Neuronal stem cell (in vitro differentiated cells): ENCODE data around the gene CRYBA2.
A peak's percentile ranks its signal among the peaks of the same experiment; 100 is the strongest.

ENCODE experiments used
- DNase-seq: peaks from one replicate; pipeline ENCODE4 v3.0.0-alpha.2; 2013; ENCODE audit warnings: low spot score
- H2AFZ ChIP-seq: one replicate; pipeline ENCODE4 v1.6.1; 2013; ENCODE audit warnings: mild to moderate bottlenecking, low read length, inconsistent platforms
- H2AK5ac ChIP-seq: 2 replicates; pipeline ENCODE4 v1.6.1; 2013; ENCODE audit warnings: low read depth, mild to moderate bottlenecking, inconsistent platforms, low read length, moderate library complexity, mixed read lengths
- H2BK120ac ChIP-seq: 2 replicates; pipeline ENCODE4 v1.6.1; 2013; ENCODE audit warnings: low read depth, mild to moderate bottlenecking, inconsistent platforms, low read length, moderate library complexity, mixed read lengths
- H2BK12ac ChIP-seq: one replicate; pipeline ENCODE4 v1.6.1; 2013; ENCODE audit warnings: low read length, inconsistent platforms
- H2BK15ac ChIP-seq: 2 replicates; pipeline ENCODE4 v1.6.1; 2013; ENCODE audit warnings: mild to moderate bottlenecking, low read length, inconsistent platforms, mixed read lengths
- H2BK5ac ChIP-seq: one replicate; pipeline ENCODE4 v1.6.1; 2013; ENCODE audit warnings: inconsistent platforms, mild to moderate bottlenecking, low read length, moderate library complexity
- H3K14ac ChIP-seq: one replicate; pipeline ENCODE4 v1.6.1; 2013; ENCODE audit warnings: low read length, inconsistent platforms
- H3K18ac ChIP-seq: 2 replicates; pipeline ENCODE4 v1.6.1; 2013; ENCODE audit warnings: low read length, inconsistent platforms
- H3K23ac ChIP-seq: 2 replicates; pipeline ENCODE4 v1.6.1; 2013; ENCODE audit warnings: low read depth, mild to moderate bottlenecking, mixed read lengths, low read length, inconsistent platforms; ENCODE audit not compliant: poor library complexity
- H3K27ac ChIP-seq: replicated peaks from 3 replicates; pipeline ENCODE4 v1.5.1; 2013; ENCODE audit warnings: low read length, inconsistent platforms
- H3K27me3 ChIP-seq, 3 experiments: 2 replicates each; pipeline ENCODE4 v1.6.1; 2013; ENCODE audit warnings: low read length in 3 of 3, mild to moderate bottlenecking in 2 of 3, inconsistent platforms in 1 of 3, low read depth in 1 of 3, mixed read lengths in 1 of 3, moderate library complexity in 1 of 3; ENCODE audit not compliant: control insufficient read depth in 3 of 3, insufficient read depth in 3 of 3
- H3K36me3 ChIP-seq, 2 donors: replicated peaks in 1 of 2; 2 replicates each; pipeline ENCODE4 v1.6.1; 2013; ENCODE audit warnings: low read length in 2 of 2; ENCODE audit not compliant: control insufficient read depth in 2 of 2, insufficient read depth in 2 of 2
- H3K4ac ChIP-seq: 2 replicates; pipeline ENCODE4 v1.6.1; 2013; ENCODE audit warnings: inconsistent platforms, mild to moderate bottlenecking, low read length, moderate library complexity
- H3K4me1 ChIP-seq, 2 donors: 1 replicate in 1 of 2; 2 replicates in 1 of 2; pipeline ENCODE4 v1.6.1; 2013; ENCODE audit warnings: low read length in 2 of 2, low read depth in 1 of 2; ENCODE audit not compliant: control insufficient read depth in 2 of 2, insufficient read depth in 1 of 2
- H3K4me2 ChIP-seq: one replicate; pipeline ENCODE4 v1.6.1; 2013; ENCODE audit warnings: mild to moderate bottlenecking, low read length, inconsistent platforms; ENCODE audit not compliant: insufficient read depth, poor library complexity, severe bottlenecking
- H3K4me3 ChIP-seq, 2 donors: 2 replicates each; pipeline ENCODE4 v1.5.1; 2013; ENCODE audit warnings: low read length in 2 of 2, mild to moderate bottlenecking in 2 of 2, inconsistent platforms in 1 of 2, moderate library complexity in 1 of 2
- H3K79me1 ChIP-seq: one replicate; pipeline ENCODE4 v1.6.1; 2013; ENCODE audit warnings: low read depth, mild to moderate bottlenecking, inconsistent platforms, low read length, moderate library complexity
- H3K9ac ChIP-seq: one replicate; pipeline ENCODE4 v1.6.1; 2013; ENCODE audit warnings: mild to moderate bottlenecking, low read depth, low read length, inconsistent platforms; ENCODE audit not compliant: poor library complexity
- H3K9me3 ChIP-seq, 2 donors: replicated peaks in 1 of 2; 2 replicates each; pipeline versions ENCODE3 to v1.6.1; 2013; ENCODE audit warnings: low read length in 2 of 2, mild to moderate bottlenecking in 2 of 2, inconsistent platforms in 1 of 2, low read depth in 1 of 2, mixed read lengths in 1 of 2, moderate library complexity in 1 of 2; ENCODE audit not compliant: control insufficient read depth in 2 of 2, insufficient read depth in 1 of 2
- H4K8ac ChIP-seq: one replicate; pipeline ENCODE4 v1.6.1; 2013; ENCODE audit warnings: low read depth, mild to moderate bottlenecking, inconsistent platforms, low read length, moderate library complexity
- H4K91ac ChIP-seq: one replicate; pipeline ENCODE4 v1.6.1; 2013; ENCODE audit warnings: low read length, low read depth, mild to moderate bottlenecking, inconsistent platforms; ENCODE audit not compliant: poor library complexity
- WGBS, 2 donors: extraction: QIAGEN DNeasy Blood & Tissue Kit; methylation state at CpG; one replicate each; pipeline ENCODE4 v1.1.7; 2013; ENCODE audit warnings: missing lambda C conversion rate in 2 of 2, mixed read lengths in 1 of 2; ENCODE audit not compliant: insufficient read length in 2 of 2, insufficient replicate concordance in 1 of 2; ENCODE audit errors: extremely low coverage in 2 of 2; 5-methylcytosine and 5-hydroxymethylcytosine counted together

Gene CRYBA2

DNA sequence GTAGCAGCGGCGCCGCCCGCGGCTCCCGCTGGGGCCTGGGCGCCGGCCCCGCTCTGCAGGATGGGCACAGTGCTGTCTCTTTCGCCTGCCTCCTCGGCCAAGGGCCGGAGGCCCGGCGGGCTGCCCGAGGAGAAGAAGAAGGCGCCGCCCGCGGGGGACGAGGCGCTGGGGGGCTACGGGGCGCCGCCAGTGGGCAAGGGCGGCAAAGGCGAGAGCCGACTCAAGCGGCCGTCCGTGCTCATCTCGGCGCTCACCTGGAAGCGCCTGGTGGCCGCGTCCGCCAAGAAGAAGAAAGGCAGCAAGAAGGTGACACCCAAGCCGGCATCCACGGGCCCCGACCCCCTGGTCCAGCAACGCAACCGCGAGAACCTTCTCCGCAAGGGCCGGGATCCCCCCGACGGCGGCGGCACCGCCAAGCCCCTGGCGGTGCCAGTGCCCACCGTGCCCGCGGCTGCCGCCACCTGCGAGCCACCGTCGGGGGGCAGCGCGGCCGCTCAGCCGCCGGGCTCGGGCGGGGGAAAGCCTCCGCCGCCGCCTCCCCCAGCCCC lies 33.4 kb downstream of the CRYBA2 start:
- Histone ChIP-seq H2AK5ac (no peak overlapping the region), H3K14ac (no peak overlapping the region), H3K79me1 (no peaks in the 10 kb centered on the region), H3K18ac (no peak overlapping the region), H2BK15ac (no peak overlapping the region), H3K4me2 (peak overlapping the region; percentile 89), H4K8ac (no peak overlapping the region), H4K91ac (no peak overlapping the region), H2BK5ac (no peak overlapping the region), H3K4me1 (peaks cover 15 to 21% of the 10 kb centered on the region in 2 donors), H3K9ac (no peak overlapping the region), H2BK120ac (no peak overlapping the region), H3K27ac (no peak overlapping the region), H3K27me3 (peaks cover 18 to 72% (median 63%) of the 10 kb centered on the region in 3 experiments), H3K23ac (no peak overlapping the region), H3K36me3 (no peaks in the 10 kb centered on the region), H3K9me3 (peaks cover 0 to 2% of the 10 kb centered on the region in 2 donors), H3K4me3 (peak overlapping the region; percentile 70 to 74), H2AFZ (peak overlapping the region; percentile 99), H2BK12ac (no peak overlapping the region), H3K4ac (no peak overlapping the region)
- WGBS, 2 donors: no CpG with 5 or more reads among the region's 67 CpGs
- no peak for DNase-seq

DNA sequence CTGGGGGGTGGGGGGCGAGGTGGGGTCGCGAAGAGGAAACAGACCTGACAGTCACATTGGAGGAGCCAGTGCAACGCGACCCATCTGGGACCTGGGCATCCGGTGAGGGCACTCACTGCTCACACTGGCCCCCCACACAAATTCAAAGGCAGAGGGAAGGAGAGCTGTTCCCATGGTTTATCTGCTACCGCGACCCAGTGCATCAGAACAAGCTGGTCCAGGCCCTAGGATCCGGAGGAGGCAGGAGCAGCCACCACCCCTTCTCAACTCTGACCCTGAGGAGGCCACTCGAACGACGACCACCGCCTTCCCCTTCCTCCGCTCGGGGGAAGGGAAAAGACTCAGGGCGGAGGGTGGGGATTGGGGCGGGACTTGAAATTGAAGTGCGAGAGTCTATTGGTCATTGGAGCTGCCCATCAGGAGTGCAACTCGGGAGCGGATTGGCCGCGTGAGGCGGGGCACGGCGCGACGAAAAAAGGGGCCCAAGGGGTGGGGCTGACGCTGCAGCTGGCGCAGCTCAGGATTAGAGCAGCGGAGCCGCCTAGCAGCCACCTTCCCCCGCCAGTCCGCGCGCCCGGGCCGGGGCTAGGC lies 34.0 kb downstream of the CRYBA2 start, which contains the start of gene CDK5R2:
Gene CDK5R2, plus strand, starts transcription at position 526 of the 591 bp plus-strand sequence. CDS start 155 bp downstream, outside the sequence.
- Histone ChIP-seq H3K4me1 (peaks cover 11 to 19% of the 10 kb centered on the region in 2 donors), H2BK12ac (no peak within 1 kb of the TSS), H3K36me3 (no peaks in the 10 kb centered on the region), H3K27ac (no peak within 1 kb of the TSS), H2BK120ac (no peak within 1 kb of the TSS), H3K14ac (peak within 1 kb of the TSS; percentile 63), H3K4me3 (peak within 1 kb of the TSS; percentile 70 to 80), H3K18ac (peak within 1 kb of the TSS; percentile 84), H3K4me2 (peak within 1 kb of the TSS; percentile 89), H2BK5ac (peak within 1 kb of the TSS; percentile 91), H3K27me3 (peaks cover 18 to 76% (median 63%) of the 10 kb centered on the region in 3 experiments), H3K79me1 (no peaks in the 10 kb centered on the region), H4K8ac (no peak within 1 kb of the TSS), H2AK5ac (peak within 1 kb of the TSS; percentile 46), H2AFZ (peak within 1 kb of the TSS; percentile 99), H3K4ac (no peak within 1 kb of the TSS), H3K23ac (peak within 1 kb of the TSS; percentile 95), H3K9me3 (peaks cover 0 to 2% of the 10 kb centered on the region in 2 donors), H4K91ac (no peak within 1 kb of the TSS), H3K9ac (peak within 1 kb of the TSS; percentile 88), H2BK15ac (peak within 1 kb of the TSS; percentile 98)
- no CpG with 5 or more reads among the region's 37 CpGs for WGBS, 2 donors
- DNase-seq: peak; percentile 97

DNA sequence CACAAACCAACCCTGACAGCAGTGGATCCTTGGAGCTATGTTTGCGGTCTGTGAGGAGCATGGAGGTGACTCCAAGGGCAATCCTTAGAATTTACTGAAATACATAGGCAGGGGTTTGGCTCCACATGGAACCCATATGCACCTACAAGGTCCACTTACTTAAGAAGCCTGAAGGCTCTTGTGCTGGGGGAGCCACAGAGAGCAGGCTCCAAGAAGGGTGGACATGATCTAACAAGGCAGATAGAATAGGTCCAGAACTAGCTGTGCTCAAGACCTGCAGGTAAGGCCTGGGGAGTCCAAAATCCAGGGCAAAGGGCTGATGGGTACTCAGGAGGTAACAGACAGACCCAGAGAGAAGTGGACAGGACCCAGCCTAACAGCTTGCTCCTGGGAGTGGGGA lies 34.9 kb downstream of the CRYBA2 start:
- peaks cover 18 to 83% (median 63%) of the 10 kb centered on the region in 3 experiments for H3K27me3 ChIP-seq

DNA sequence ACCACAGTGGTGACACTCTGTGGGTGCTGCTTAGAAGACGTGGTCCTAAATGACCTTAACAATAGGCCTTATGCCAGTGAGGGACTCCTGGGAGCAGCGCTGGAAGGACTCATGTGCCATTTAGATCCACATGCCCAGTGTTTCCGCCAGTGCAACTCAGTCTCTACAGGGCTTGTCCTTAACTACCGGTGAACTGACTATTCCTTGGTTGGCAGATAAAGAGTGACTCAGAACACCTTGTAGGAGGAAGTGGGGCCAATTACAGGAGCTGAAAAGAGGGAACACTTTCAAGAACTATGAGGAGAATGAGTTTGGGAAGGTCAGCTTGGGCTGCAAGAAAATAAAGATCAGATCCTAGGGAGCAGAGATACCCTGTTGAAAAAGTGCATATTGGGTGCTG lies 35.6 kb downstream of the CRYBA2 start:
- DNase-seq: no peak
- no peak overlapping the region for H2AFZ ChIP-seq
- no peak overlapping the region for H3K4me2 ChIP-seq
- no peaks in the 10 kb centered on the region for H3K79me1 ChIP-seq
- H2BK12ac ChIP-seq: no peak overlapping the region
- no peak overlapping the region for H4K91ac ChIP-seq
- no peak overlapping the region for H3K4ac ChIP-seq
- no peak overlapping the region for H3K23ac ChIP-seq
- H3K14ac ChIP-seq: no peak overlapping the region
- no peak overlapping the region for H2AK5ac ChIP-seq
- H2BK5ac ChIP-seq: peak overlapping the region; percentile 32
- H4K8ac ChIP-seq: no peak overlapping the region
- H2BK15ac ChIP-seq: no peak overlapping the region
- peaks cover 18 to 88% (median 63%) of the 10 kb centered on the region in 3 experiments for H3K27me3 ChIP-seq
- H3K9ac ChIP-seq: no peak overlapping the region
- no peak overlapping the region for H3K4me3 ChIP-seq
- peaks cover 2 to 9% of the 10 kb centered on the region in 2 donors for H3K4me1 ChIP-seq
- peaks cover 0 to 2% of the 10 kb centered on the region in 2 donors for H3K9me3 ChIP-seq
- WGBS, 2 donors: no CpG with 5 or more reads among the region's 4 CpGs
- H3K27ac ChIP-seq: no peak overlapping the region
- no peak overlapping the region for H2BK120ac ChIP-seq
- H3K36me3 ChIP-seq: no peaks in the 10 kb centered on the region
- H3K18ac ChIP-seq: no peak overlapping the region

More for the DNA sequence above, 34.9 kb downstream of the CRYBA2 start:
- Histone ChIP-seq H4K8ac (no peak overlapping the region), H3K18ac (no peak overlapping the region), H3K9ac (no peak overlapping the region), H2BK120ac (no peak overlapping the region), H3K4ac (no peak overlapping the region), H3K4me3 (no peak overlapping the region), H2AFZ (no peak overlapping the region), H3K4me1 (peaks cover 2 to 10% of the 10 kb centered on the region in 2 donors), H2AK5ac (no peak overlapping the region), H3K9me3 (peaks cover 0 to 2% of the 10 kb centered on the region in 2 donors), H3K23ac (no peak overlapping the region), H2BK5ac (no peak overlapping the region), H2BK12ac (no peak overlapping the region), H3K36me3 (no peaks in the 10 kb centered on the region), H3K4me2 (no peak overlapping the region), H3K79me1 (no peaks in the 10 kb centered on the region), H3K27ac (no peak overlapping the region), H3K14ac (no peak overlapping the region), H2BK15ac (no peak overlapping the region), H4K91ac (no peak overlapping the region)
- no peak for DNase-seq
- WGBS, 2 donors: no CpG with 5 or more reads among the region's 1 CpG
